Heart left ventricle (tissue), 13 donors: Measurements from ENCODE around the gene TSC22D1.

Experiments used
- CTCF ChIP-seq, 12 donors: fragments of 200-600 bp; sonication (generic) in 4 of 12; IDR thresholded peaks; one replicate each; pipeline versions ENCODE4 v1.5.0 to v1.8.0; 2018 to 2022; ENCODE audit warnings: antibody characterized with exemption in 12 of 12, mild to moderate bottlenecking in 5 of 12
- POLR2A ChIP-seq, 2 donors: fragments of 450-650 bp; IDR thresholded peaks; one replicate each; pipeline ENCODE4 v1.6.1; 2017; ENCODE audit warnings: antibody characterized with exemption in 2 of 2, mild to moderate bottlenecking in 2 of 2, moderate library complexity in 2 of 2
- donor health status: ischemic (EF 13 %, LVEDD 7.1; RV severe dilation, severe dysfunction).
- donor health status: DM: no; HTN: yes; CAD: no.
- donor health status: DM: no; HTN: no; CAD: no.
- donor health status: ischemic (EF 25% LVEDD 6.9; RV normal size, moderate dysfunction).
- donor health status: ischemic (EF 25% LVEDD 5.7; RV mildly dilated, moderate dysfunction).
- donor health status: ischemic (EF 35%, LVEDD 5.7; RV mildly dilated, moderate dysfunction).
- donor health status: nonischemic (EF 11% LVEDD 7.7; RV severe dilation, severe dysfunction).
- donor health status: DM: yes; HTN: yes; CAD: no.
- donor health status: PGD.
- donor health status: ischemic (EF 29% LVEDD 5.4; RV normal size, mild dysfunction).
- donor health status: nonischemic (EF 23%, LVEDD 6.1; RV moderate dilation, normal function).

- no peak for TF ChIP-seq POLR2A (IDR thresholded peaks at IDR 0.05)
- no peak for TF ChIP-seq CTCF (IDR thresholded peaks at IDR 0.05)
Measured at GRCh38 chr13:44578067-44578400, 1.9 kb upstream of the TSC22D1 start.
